GM03348 (cell line): ENCODE data around the gene IFITM10.
"Not testable (repeated sequence)": the region's sequence is repeated elsewhere in the genome, so short reads cannot be mapped to it uniquely, and the experiment has no call there.

Experiments used
- DNase-seq: peaks from one replicate; pipeline ENCODE4 v3.0.0; 2012; ENCODE audit warnings: low spot score

The IFITM10 gene

DNA sequence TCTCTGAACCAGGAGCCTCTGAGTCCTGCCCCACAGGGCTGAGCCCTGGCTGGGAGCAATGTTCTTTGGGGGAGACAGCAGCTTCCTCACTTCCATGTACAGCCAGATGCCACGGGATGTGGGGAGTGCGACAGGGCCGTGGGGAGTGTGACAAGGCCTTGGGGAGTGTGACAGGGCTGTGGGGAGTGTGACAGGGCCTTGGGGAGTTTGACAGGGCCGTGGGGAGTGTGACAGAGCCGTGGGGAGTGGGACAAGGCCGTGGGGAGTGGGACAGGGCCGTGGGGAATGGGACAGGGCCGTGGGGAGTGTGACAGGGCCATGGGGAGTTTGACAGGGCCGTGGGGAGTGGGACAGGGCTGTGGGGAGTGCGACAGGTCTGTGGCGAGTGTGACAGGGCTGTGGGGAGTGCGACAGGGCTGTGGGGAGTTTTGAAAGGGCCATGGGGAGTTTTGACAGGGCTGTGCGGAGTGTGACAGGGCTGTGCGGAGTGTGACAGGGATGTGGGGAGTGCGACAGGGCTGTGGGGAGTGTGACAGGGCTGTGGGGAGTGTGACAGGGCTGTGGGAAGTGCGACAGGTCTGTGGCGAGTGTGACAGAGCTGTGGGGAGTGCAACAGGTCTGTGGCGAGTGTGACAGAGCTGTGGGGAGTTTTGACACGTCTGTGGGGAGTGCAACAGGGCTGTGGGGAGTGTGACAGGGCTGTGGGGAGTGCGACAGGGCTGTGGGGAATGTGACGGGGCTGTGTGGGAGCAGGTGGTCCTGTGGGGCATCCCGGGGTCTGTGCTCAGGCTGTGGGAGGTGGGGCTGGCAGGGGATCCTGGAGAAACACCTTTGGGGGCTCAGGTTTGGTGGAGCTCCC is 60.0 kb downstream of the IFITM10 start:
- no peak for DNase-seq

DNA sequence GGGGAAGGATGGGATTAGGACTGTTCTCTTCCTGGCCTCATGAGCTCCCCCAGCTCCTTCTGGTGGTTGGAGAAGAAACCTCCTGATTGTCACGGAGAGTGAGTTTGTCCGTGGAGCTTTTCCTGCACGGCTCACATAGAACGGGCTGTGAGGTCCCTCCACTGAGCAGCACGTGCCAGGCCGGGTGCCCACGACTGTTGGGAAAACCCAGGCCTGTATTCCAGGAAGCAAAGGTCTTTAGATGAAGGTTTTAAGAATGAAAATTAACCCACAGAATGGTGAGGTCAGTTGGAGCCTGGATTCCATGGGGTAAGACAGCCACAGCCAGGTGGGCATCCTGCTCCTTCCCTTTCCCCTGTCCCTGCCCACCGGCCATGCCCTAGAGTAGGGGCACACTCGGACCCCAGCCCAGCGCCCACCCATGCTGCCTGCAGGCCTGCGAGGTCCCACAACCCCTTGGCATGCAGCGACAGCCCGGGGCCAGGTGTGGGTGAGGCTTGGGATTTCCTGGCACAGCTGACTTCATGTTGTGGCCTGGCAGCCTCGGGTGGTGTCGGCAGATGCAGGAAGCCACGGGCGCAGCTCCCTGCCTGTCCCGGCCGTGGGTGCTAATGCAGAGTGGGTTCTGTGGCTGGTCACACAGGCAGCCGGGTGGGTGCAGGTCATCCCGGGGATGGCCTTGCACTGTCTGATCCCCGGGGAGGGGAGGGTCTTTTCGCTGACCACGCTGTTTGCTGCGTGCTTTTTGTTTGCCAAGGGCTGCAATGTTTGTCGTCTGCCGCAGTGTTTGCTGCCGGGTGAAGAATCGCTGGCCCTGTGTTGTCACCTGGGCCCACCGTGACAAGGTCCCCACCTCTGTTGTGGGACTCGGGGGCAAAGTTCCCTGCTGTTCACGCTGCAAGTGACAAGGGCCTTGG is 60.9 kb downstream of the IFITM10 start:
- not testable (repeated sequence) for DNase-seq

GRCh38 chr11:1688336-1688947 is 62.0 kb downstream of the IFITM10 start:
- DNase-seq, result not testable (repeated sequence)

- DNase-seq, result not testable (repeated sequence)
These were observed 64.2 kb downstream of the IFITM10 start for GRCh38 chr11:1686220-1686619.

DNA sequence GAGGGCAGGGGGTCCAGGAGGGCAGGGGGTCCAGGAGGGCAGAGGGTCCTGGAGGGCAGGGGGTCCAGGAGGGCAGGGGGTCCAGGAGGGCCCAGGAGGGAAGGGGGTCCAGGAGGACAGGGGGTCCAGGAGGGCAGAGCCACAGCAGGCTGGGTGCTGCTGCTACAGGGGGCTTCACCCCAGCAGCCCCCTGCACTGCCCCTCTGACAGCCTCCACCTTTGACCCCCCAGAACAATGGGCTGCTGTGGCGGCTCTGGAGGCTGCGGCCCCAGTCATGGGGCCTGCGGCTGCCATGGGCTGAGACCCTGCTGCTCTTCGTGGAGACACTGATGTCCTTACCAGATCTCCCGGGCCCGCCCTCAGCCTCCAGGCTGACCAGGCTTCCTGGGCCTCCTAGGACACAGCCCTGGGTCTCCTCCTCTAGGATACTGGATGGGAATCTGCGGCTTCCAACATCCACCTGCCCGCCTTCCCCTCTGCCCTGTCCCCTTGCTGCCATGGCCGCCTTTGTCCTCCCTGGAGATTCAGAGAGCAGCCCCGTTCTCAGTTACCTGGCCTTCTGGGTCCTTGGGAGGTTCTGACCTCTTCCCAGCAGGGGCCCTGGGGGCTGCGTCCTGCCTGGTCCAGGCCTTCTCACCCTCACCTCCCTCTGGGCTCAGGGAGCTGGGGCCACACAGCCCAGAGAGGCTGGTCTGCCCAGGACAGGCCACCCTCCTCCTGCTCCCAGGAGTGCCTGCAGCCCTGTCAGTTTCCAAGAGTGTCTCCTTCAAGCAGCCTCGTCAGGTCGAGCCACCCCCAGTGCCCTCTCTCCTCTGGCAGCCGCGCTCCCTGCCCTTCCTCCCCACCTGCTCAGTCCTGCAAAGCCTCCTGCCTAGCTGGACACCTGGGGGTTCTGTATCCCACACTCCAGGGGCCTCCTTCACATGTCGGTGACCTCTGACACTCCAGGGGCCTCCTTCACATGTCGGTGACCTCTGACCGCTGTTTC is 65.2 kb downstream of the IFITM10 start:
- not testable (repeated sequence) for DNase-seq

DNA sequence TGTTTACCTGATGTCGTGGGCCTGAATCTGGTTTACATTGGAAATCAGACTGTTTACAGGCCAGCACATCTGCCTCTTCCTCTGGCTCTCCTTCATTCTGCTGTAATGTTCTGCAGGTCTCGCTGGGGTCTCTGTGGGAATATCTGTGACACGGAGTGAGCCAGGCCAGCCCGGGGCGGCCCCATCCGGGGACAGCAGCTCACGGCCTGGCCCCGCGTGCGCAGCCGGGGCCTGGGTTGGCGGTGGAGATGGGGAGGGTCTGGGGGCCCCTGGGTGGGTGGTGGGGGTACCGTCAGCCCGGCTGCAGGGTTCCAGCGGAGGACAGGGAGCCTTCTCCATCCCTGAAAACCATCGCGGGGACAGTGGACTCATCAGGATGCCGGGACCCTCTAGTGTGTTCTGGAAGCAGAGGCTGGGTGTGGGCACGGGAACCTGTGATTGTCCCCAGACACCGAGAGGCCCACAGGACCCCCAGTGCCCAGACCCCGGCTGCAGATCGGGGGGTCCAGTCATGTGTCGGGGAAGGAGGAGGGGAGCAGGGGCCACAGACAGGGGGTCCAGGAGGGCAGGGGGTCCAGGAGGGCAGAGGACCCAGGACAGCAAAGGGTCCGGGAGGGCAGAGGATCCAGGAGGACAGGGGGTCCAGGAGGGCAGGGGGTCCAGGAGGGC is 66.4 kb downstream of the IFITM10 start:
- not testable (repeated sequence) for DNase-seq

DNA sequence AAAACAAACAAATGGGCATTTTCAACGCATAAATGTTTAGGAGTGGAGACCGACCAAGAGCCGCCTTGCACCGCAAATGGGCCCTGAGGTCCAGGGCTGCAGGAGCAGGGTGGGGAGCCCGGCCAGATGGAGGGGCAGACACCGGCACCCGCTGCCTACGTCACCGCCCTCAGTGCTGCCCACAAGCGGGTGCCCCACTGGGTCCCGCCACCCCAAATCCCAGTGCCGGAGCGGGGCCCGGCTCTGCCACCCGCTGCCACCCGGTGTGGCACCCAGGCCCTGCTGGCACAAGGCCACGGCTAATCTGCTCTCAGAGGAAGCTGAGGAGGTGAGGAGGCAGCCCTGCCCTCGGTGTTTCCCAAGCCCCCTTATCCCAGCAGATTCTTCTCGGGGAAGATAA is 67.2 kb downstream of the IFITM10 start:
- not testable (repeated sequence) for DNase-seq
